Large intestine (tissue), 3 donors: ENCODE results near the gene TBL1X. TPM values are rescaled to one million over a fixed set of nuclear protein-coding genes. Genes with fewer than 3 reads are reported as not detected.
"Not testable (repeated sequence)": the region's sequence is repeated elsewhere in the genome, so short reads cannot be mapped to it uniquely, and the experiment has no call there.

Experiments
- DNase-seq, 2 donors: peaks; one replicate each; pipeline versions ENCODE4 v3.0.0 to v3.0.0-alpha.2; 2013
- H3K27ac ChIP-seq: one replicate; pipeline ENCODE4 v1.5.1; 2013; ENCODE audit warnings: low read length
- H3K27me3 ChIP-seq: 2 replicates; pipeline ENCODE4 v1.6.1; 2013; ENCODE audit warnings: low read length; ENCODE audit not compliant: control insufficient read depth, insufficient read depth
- H3K36me3 ChIP-seq: 2 replicates; pipeline ENCODE4 v1.6.1; 2013; ENCODE audit warnings: low read length; ENCODE audit not compliant: control insufficient read depth, insufficient read depth
- H3K4me1 ChIP-seq: one replicate; pipeline ENCODE4 v1.6.1; 2013; ENCODE audit warnings: low read length; ENCODE audit not compliant: control insufficient read depth, insufficient read depth
- H3K4me3 ChIP-seq: one replicate; pipeline ENCODE4 v1.5.1; 2013; ENCODE audit warnings: low read length
- H3K9me3 ChIP-seq: one replicate; pipeline ENCODE4 v1.6.1; 2013; ENCODE audit warnings: mild to moderate bottlenecking, low read depth, low read length, moderate library complexity; ENCODE audit not compliant: control insufficient read depth
- WGBS: methylation state at CpG from one replicate; pipeline ENCODE4 v1.1.5; 2013; ENCODE audit warnings: low lambda C conversion rate; ENCODE audit not compliant: insufficient coverage; 5-methylcytosine and 5-hydroxymethylcytosine counted together
- polyA plus RNA-seq: library from polyadenylated mRNA; unstranded; fragments of 120-200 nt; gene quantifications from one replicate; pipeline ENCODE4 v1.2.1, GENCODE V29; 2013

The TBL1X gene
- polyA plus RNA-seq, 1 donor = 9.6 TPM

- Histone ChIP-seq H3K27me3 (no peaks in the 10 kb centered on the region), H3K4me1 (no peaks in the 10 kb centered on the region), H3K4me3 (no peak overlapping the region), H3K27ac (no peak overlapping the region), H3K9me3 (no peaks in the 10 kb centered on the region), H3K36me3 (no peaks in the 10 kb centered on the region)
- no peak for DNase-seq
- no CpG with 5 or more reads among the region's 2 CpGs for WGBS
These were observed 8.8 kb downstream of the TBL1X start for GRCh38 chrX:9473708-9474107.

GRCh38 chrX:9475417-9475816, 10.6 kb downstream of the TBL1X start:
- H3K27ac ChIP-seq, H3K4me3 ChIP-seq, DNase-seq, H3K4me1 ChIP-seq, H3K27me3 ChIP-seq, H3K36me3 ChIP-seq, H3K9me3 ChIP-seq: not testable (repeated sequence)
- WGBS = no CpG with 5 or more reads among the region's 4 CpGs

- Histone ChIP-seq H3K27ac (no peak overlapping the region), H3K4me1 (no peaks in the 10 kb centered on the region), H3K9me3 (no peaks in the 10 kb centered on the region), H3K27me3 (no peaks in the 10 kb centered on the region), H3K36me3 (no peaks in the 10 kb centered on the region), H3K4me3 (no peak overlapping the region)
- WGBS = no CpG with 5 or more reads among the region's 1 CpG
- no peak for DNase-seq
These were observed 11.1 kb downstream of the TBL1X start for GRCh38 chrX:9475984-9476383.

GRCh38 chrX:9476810-9477575, 12.1 kb downstream of the TBL1X start:
- H3K4me1 ChIP-seq = no peaks in the 10 kb centered on the region
- no peaks in the 10 kb centered on the region for H3K27me3 ChIP-seq
- H3K4me3 ChIP-seq = no peak overlapping the region
- DNase-seq = no peak
- WGBS = no CpG with 5 or more reads among the region's 3 CpGs
- no peaks in the 10 kb centered on the region for H3K9me3 ChIP-seq
- no peak overlapping the region for H3K27ac ChIP-seq
- no peaks in the 10 kb centered on the region for H3K36me3 ChIP-seq

- Histone ChIP-seq H3K27ac (no peak overlapping the region), H3K4me1 (no peaks in the 10 kb centered on the region), H3K36me3 (no peaks in the 10 kb centered on the region), H3K27me3 (no peaks in the 10 kb centered on the region), H3K9me3 (no peaks in the 10 kb centered on the region), H3K4me3 (no peak overlapping the region)
- WGBS = no CpG with 5 or more reads among the region's 2 CpGs
- DNase-seq = no peak
These were observed 17.6 kb downstream of the TBL1X start for GRCh38 chrX:9482408-9482807.

DNA sequence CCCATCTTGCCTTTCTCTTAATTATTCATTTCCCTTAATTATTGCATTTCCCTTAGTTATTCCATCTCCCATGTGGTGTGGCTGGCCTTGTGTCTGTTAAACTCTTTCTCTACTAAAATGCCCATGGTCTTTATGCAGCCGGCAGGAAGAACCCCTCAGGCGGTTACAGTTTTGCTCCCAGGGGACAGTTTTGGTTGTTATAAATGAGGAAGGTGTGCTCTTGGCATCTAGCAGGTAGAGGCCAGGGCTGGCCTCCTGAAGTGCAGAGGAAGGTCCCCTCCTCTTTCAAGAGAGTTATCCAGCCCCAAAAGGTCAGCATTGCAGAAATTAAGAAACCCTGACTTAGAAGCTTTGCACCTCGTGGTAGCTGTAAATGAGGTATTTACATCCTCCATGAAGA, 18.0 kb downstream of the TBL1X start:
- no peak for DNase-seq
- Histone ChIP-seq H3K4me3 (no peak overlapping the region), H3K36me3 (no peaks in the 10 kb centered on the region), H3K9me3 (no peaks in the 10 kb centered on the region), H3K27ac (no peak overlapping the region), H3K4me1 (no peaks in the 10 kb centered on the region), H3K27me3 (no peaks in the 10 kb centered on the region)
- WGBS = no CpG with 5 or more reads among the region's 3 CpGs

DNA sequence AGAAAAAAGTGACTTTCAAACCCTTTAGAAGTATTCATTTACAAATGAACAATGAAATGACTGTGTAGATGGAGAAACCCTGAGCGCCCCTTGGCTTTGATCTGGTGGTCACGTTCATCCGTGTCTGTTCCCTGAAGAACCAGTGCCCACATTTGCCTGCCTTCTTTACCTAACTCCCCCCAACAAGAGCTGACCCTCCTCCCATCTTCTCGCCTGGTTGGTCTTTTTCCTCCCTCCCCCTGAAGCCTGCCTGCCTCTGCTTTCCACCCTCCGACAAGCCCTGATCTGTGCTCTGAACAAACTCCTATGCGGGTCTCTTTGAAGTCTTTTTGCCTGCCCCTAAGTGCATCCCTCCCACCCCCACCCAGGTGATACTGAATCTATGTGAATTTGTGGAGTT, 18.5 kb downstream of the TBL1X start:
- Histone ChIP-seq H3K36me3 (no peaks in the 10 kb centered on the region), H3K4me1 (no peaks in the 10 kb centered on the region), H3K27me3 (no peaks in the 10 kb centered on the region), H3K4me3 (no peak overlapping the region), H3K27ac (no peak overlapping the region), H3K9me3 (no peaks in the 10 kb centered on the region)
- no CpG with 5 or more reads among the region's 6 CpGs for WGBS
- DNase-seq = no peak

DNA sequence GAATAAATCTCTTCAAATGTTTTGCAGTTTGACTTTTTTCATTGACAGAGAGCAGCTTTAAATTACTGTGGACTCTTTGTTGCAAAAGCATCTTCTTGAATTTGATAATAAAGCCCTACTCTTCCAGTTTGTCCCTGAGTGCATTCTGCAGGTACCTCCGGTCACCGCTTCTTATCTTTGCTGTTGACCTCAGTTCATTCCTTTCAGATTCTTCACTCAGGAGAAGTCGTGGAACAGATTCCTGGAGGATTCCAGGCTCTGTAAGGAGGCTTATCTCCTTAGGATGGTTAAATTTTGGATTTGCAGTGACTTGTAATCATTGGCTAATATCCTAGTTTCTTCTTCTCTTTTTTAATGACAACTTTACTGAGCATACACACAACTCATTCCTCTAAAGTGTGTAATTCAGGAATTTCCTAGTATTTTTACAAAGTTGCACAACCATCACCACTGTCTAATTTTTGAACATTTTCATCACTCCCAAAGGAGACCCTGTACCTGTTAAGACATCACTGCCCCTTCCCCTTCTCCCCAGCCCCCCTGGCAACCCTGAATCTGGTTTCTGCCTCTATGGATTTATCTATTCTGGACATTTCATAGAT, 22.0 kb downstream of the TBL1X start:
- Histone ChIP-seq H3K27me3 (no peaks in the 10 kb centered on the region), H3K4me1 (no peaks in the 10 kb centered on the region), H3K4me3 (no peak overlapping the region), H3K27ac (no peak overlapping the region), H3K9me3 (no peaks in the 10 kb centered on the region), H3K36me3 (no peaks in the 10 kb centered on the region)
- no peak for DNase-seq
- WGBS = no CpG with 5 or more reads among the region's 3 CpGs

DNA sequence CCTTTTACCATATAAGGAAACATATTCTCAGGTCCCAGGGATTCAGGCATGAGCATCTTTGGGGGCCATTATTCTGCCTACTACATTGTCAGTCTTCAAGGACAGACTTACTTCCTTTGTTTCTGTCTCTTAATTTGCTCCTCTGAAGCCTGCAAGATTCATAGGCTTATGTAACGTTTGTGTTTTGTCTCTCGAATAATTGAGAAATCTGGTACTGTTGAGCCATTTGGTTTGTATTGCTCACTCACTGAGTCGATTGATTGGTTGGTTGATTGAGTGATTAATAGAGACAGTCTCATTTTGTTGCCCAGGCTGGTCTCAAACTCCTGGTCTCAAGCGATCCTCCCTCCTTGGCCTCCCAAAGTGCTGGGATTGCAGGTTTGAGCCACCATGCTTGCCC, 23.7 kb downstream of the TBL1X start:
- no peak for DNase-seq
- H3K4me1 ChIP-seq = peaks cover 5% of the 10 kb centered on the region
- no peak overlapping the region for H3K4me3 ChIP-seq
- no peaks in the 10 kb centered on the region for H3K36me3 ChIP-seq
- no peak overlapping the region for H3K27ac ChIP-seq
- H3K27me3 ChIP-seq = no peaks in the 10 kb centered on the region
- no CpG with 5 or more reads among the region's 4 CpGs for WGBS
- H3K9me3 ChIP-seq = no peaks in the 10 kb centered on the region

- no peaks in the 10 kb centered on the region for H3K9me3 ChIP-seq
- H3K4me3 ChIP-seq = no peak overlapping the region
- H3K4me1 ChIP-seq = peaks cover 5% of the 10 kb centered on the region
- H3K27me3 ChIP-seq = no peaks in the 10 kb centered on the region
- H3K27ac ChIP-seq = no peak overlapping the region
- DNase-seq = no peak
- WGBS = no CpG with 5 or more reads among the region's 1 CpG
- H3K36me3 ChIP-seq = no peaks in the 10 kb centered on the region
These were observed 24.4 kb downstream of the TBL1X start for GRCh38 chrX:9489234-9489633.

DNA sequence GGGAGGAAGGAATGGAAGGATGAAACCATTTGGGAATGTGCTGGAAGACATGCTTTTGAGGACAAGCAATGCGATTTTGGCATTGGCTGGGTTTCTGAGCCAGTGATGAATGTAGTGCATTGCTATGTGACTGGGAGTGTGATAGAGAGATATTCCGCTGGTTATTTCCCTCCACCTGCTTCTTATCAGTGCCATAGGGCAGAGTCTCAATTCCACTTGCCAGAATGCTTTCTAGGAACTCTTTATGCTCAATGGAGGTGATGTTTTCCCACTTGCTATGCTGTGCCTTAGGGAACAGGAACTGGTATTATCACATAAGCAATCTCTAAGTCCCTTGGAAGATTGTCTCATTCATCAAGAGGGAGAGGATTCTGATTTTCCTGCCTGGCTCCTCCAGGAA, 28.0 kb downstream of the TBL1X start:
- no peaks in the 10 kb centered on the region for H3K36me3 ChIP-seq
- no peaks in the 10 kb centered on the region for H3K9me3 ChIP-seq
- H3K27ac ChIP-seq = no peak overlapping the region
- no peaks in the 10 kb centered on the region for H3K27me3 ChIP-seq
- peaks cover 5% of the 10 kb centered on the region for H3K4me1 ChIP-seq
- no peak overlapping the region for H3K4me3 ChIP-seq
- peak; percentile 48 to 70 for DNase-seq
- WGBS = no CpG with 5 or more reads among the region's 2 CpGs
